GM12892 (cell line): Measurements from ENCODE around the gene OR8B4.
"Not testable (repeated sequence)": the region's sequence is repeated elsewhere in the genome, so short reads cannot be mapped to it uniquely, and the experiment has no call there.

Experiments used
- DNase-seq: peaks from one replicate; pipeline ENCODE4 v3.0.0; 2011; ENCODE audit not compliant: insufficient read length
- FAIRE-seq: peaks from 2 replicates; lab custom pipeline; 2011; peaks lifted over from hg19 to GRCh38; lab: Jason Lieb, UNC
- POLR2A ChIP-seq: IDR thresholded peaks from 2 replicates; pipeline ENCODE4 v1.6.1; 2011; ENCODE audit warnings: low read depth, low read length, control low read depth
- POLR2AphosphoS5 ChIP-seq: IDR thresholded peaks from 2 replicates; pipeline ENCODE4 v1.6.1; 2011; ENCODE audit warnings: low read depth, low read length, control low read depth
- TAF1 ChIP-seq: IDR thresholded peaks from 2 replicates; pipeline ENCODE4 v1.6.1; 2011; ENCODE audit warnings: low read depth, mild to moderate bottlenecking, control low read depth, low read length, borderline replicate concordance

Gene OR8B4

GRCh38 chr11:124445646-124446150, 21.0 kb upstream of the OR8B4 start, which contains the start of gene OR8B8:
Gene OR8B8 (minus strand): TSS chr11:124445696. CDS start chr11:124441085, 4,611 bp downstream.
- TF ChIP-seq POLR2A = no peak
- no peak for TF ChIP-seq POLR2AphosphoS5
- TF ChIP-seq TAF1 = no peak
- FAIRE-seq = no peak
- DNase-seq = no peak

GRCh38 chr11:124442847-124443246, 18.2 kb upstream of the OR8B4 start:
- FAIRE-seq (no peak), DNase-seq (no peak)
- no peak for TF ChIP-seq TAF1
- no peak for TF ChIP-seq POLR2AphosphoS5
- TF ChIP-seq POLR2A = no peak

- FAIRE-seq (no peak), DNase-seq (no peak)
- TF ChIP-seq POLR2AphosphoS5 (no peak), POLR2A (no peak), TAF1 (no peak)
Measured at GRCh38 chr11:124442442-124442841, 17.8 kb upstream of the OR8B4 start.

- DNase-seq = no peak
- TF ChIP-seq POLR2AphosphoS5 (no peak), TAF1 (no peak), POLR2A (no peak)
- FAIRE-seq = no peak
Measured at GRCh38 chr11:124441519-124441918, 16.8 kb upstream of the OR8B4 start.

- no peak for TF ChIP-seq TAF1
- TF ChIP-seq POLR2AphosphoS5 = no peak
- TF ChIP-seq POLR2A = no peak
- FAIRE-seq = no peak
- no peak for DNase-seq
Measured at GRCh38 chr11:124441081-124441480, 16.4 kb upstream of the OR8B4 start.

GRCh38 chr11:124440608-124441007, 15.9 kb upstream of the OR8B4 start:
- DNase-seq = no peak
- FAIRE-seq = no peak
- TF ChIP-seq POLR2A (no peak), TAF1 (no peak), POLR2AphosphoS5 (no peak)

- DNase-seq (no peak), FAIRE-seq (no peak)
- TF ChIP-seq POLR2AphosphoS5 (no peak), TAF1 (no peak), POLR2A (no peak)
Measured at GRCh38 chr11:124434699-124435098, 10.0 kb upstream of the OR8B4 start.

- FAIRE-seq (no peak), DNase-seq (no peak)
- TF ChIP-seq POLR2A (no peak), POLR2AphosphoS5 (no peak), TAF1 (no peak)
Measured at GRCh38 chr11:124429599-124429998, 4.9 kb upstream of the OR8B4 start.

- FAIRE-seq (no peak), DNase-seq (no peak)
- TF ChIP-seq TAF1 (no peak), POLR2A (no peak), POLR2AphosphoS5 (no peak)
Measured at GRCh38 chr11:124421043-124421442, 3.6 kb downstream of the OR8B4 start.

GRCh38 chr11:124415356-124415923, 9.2 kb downstream of the OR8B4 start:
- DNase-seq (no peak), FAIRE-seq (no peak)
- no peak for TF ChIP-seq TAF1
- TF ChIP-seq POLR2AphosphoS5 = no peak
- no peak for TF ChIP-seq POLR2A

GRCh38 chr11:124409906-124410305, 14.8 kb downstream of the OR8B4 start:
- no peak for DNase-seq
- no peak for FAIRE-seq
- no peak for TF ChIP-seq POLR2AphosphoS5
- TF ChIP-seq TAF1 = no peak
- no peak for TF ChIP-seq POLR2A

- FAIRE-seq = no peak
- TF ChIP-seq POLR2A (no peak), POLR2AphosphoS5 (no peak), TAF1 (no peak)
- no peak for DNase-seq
Measured at GRCh38 chr11:124405581-124405980, 19.1 kb downstream of the OR8B4 start.

- not testable (repeated sequence) for FAIRE-seq, DNase-seq
Measured at GRCh38 chr11:124403186-124403585, 21.5 kb downstream of the OR8B4 start.

- no peak for TF ChIP-seq POLR2AphosphoS5
- no peak for TF ChIP-seq TAF1
- TF ChIP-seq POLR2A = no peak
- FAIRE-seq = peak; percentile 48
- DNase-seq = peak; percentile 9
Measured at GRCh38 chr11:124402326-124402922, 22.2 kb downstream of the OR8B4 start.
